ENCODE data around the gene FRMD4A.

DNA sequence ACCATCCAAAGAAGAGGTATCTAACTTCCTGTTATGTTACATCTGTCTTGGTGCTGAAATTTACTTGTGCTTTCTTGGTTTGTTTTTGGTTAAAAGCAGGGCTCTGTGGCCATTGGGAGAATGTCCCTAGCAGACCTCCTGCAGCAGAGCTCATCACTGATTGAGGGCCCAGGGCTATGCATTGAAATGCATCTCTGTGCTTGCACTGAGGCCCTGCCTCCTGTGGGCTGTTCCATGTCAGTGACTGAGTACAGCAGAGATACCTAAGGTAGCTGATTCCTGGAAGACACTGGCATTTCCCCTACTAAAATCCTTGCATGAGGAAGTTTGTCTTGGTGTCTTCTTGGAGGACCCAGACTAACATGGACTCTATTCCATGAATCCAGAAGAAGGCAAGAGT is 213.9 kb downstream of the FRMD4A start:
- TF ChIP-seq, protein P1, sequence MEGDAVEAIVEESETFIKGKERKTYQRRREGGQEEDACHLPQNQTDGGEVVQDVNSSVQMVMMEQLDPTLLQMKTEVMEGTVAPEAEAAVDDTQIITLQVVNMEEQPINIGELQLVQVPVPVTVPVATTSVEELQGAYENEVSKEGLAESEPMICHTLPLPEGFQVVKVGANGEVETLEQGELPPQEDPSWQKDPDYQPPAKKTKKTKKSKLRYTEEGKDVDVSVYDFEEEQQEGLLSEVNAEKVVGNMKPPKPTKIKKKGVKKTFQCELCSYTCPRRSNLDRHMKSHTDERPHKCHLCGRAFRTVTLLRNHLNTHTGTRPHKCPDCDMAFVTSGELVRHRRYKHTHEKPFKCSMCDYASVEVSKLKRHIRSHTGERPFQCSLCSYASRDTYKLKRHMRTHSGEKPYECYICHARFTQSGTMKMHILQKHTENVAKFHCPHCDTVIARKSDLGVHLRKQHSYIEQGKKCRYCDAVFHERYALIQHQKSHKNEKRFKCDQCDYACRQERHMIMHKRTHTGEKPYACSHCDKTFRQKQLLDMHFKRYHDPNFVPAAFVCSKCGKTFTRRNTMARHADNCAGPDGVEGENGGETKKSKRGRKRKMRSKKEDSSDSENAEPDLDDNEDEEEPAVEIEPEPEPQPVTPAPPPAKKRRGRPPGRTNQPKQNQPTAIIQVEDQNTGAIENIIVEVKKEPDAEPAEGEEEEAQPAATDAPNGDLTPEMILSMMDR (IDR thresholded peaks at IDR 0.05) = no peak
- TF ChIP-seq SIN3A (IDR thresholded peaks at IDR 0.05; ENCODE audit: borderline replicate concordance, low read depth, low read length) = no peak
- TF ChIP-seq NRF1 (IDR thresholded peaks at IDR 0.05; ENCODE audit: low read depth, low read length) = no peak
- TF ChIP-seq RCOR1 (IDR thresholded peaks at IDR 0.05; ENCODE audit: low read length) = no peak
